ENCODE measurements around the gene SPINT2.
"Not testable (repeated sequence)": the region's sequence is repeated elsewhere in the genome, so short reads cannot be mapped to it uniquely, and the experiment has no call there.

SPINT2 gene, protein sequence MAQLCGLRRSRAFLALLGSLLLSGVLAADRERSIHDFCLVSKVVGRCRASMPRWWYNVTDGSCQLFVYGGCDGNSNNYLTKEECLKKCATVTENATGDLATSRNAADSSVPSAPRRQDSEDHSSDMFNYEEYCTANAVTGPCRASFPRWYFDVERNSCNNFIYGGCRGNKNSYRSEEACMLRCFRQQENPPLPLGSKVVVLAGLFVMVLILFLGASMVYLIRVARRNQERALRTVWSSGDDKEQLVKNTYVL

DNA sequence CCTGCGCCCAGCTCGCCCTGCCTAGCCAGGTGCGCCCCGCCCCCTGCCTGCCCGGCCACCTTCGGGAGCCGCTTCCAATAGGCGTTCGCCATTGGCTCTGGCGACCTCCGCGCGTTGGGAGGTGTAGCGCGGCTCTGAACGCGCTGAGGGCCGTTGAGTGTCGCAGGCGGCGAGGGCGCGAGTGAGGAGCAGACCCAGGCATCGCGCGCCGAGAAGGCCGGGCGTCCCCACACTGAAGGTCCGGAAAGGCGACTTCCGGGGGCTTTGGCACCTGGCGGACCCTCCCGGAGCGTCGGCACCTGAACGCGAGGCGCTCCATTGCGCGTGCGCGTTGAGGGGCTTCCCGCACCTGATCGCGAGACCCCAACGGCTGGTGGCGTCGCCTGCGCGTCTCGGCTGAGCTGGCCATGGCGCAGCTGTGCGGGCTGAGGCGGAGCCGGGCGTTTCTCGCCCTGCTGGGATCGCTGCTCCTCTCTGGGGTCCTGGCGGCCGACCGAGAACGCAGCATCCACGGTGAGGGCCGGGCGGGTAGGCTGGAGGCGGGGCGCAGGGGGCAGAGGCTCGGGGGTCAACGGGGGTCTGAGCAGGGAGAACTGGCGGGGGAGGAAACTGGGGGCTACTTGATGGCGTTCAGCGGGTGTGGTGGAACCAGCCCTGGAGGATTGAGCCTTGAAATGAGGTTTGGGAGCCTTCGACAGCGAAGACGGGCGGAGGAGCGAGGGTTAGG, at the start of gene SPINT2:
Gene SPINT2, plus strand, starts transcription at position 88 of the 727 bp plus-strand sequence. Its CDS starts 320 bp downstream, at position 408.
- peak in 20 of 58 donors; percentile 32 to 77 (median 50) for DNase-seq

DNA sequence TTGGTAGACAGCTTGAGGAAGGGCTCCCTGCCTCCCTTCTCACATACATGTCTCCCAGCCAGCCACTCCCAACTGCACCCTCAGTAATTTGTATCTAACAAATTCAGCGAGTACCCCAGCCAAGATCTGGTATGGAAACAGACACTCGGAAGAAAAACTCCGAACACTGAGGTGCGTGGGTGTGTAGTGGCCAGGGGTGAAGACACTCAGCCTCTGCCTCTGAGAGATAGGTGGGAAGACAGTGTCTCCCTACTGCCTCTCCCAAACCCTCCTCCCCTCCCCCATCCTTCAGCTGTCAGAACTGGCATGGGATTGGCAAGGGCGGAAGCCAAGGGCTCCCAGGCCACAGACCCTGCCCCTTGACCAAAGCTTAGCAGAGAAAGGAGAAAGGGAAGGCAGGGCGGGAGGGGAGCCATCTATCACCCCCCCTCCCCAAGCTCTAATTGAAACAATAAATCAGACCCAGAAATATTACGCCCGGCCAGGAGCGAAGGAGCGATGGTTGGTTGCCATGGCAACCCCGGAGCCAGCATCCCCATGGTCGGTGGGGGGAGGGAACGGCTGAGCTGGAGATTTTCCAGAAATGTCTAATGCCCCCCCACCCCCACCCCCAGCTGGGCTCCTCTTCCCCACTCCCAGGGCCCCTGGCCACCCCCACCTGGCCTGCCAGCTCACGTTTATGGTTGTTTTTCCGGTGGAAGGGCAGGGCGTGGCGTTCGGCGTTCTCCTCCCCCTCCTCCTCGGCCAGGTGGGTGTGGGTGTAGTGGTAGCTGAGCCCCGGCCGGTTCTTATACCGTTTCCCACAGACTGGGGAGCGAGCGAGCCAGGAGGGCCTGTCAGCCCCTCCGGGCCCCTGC, 47.4 kb upstream of the SPINT2 start:
- DNase-seq = peak in 12 of 58 donors; percentile 15 to 76 (median 38)

DNA sequence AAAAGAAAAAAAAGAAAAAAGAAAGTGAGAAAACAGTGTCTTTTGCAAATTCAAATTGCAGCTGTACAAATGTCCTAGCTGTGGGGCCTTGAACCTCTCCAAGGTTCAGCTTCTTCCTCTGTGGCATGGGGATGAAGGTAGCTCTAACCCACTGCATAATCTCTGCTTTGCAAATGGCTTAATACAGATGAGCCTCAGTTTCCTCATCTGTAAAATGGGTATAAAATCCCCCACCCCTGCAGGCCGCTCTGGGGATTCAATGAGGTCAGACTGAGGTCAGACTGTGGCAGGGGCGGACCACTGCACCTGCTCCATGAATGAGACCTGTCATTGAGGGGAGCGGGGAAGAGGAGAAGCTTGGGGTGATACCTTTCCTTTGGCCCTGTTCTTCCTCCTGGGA, 46.2 kb upstream of the SPINT2 start:
- DNase-seq = no peak

DNA sequence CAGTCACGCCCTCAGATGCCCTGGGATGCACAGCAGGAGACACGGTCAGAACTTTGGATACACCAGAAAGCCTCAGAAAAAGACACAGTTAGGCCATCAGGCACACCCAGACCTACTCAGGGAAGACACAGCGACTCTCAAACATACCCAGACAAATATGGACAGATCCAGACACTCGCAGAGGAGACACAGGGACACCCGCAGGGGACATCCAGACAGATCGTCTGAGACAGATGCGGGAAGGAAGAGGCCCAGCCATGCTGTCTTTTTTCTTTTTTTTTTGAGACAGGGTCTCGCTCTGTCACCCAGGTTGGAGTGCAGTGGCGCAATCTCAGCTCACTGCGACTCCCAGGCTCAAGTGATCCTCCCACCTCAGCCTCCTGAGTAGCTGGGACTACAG, 45.2 kb upstream of the SPINT2 start:
- DNase-seq = no peak

DNA sequence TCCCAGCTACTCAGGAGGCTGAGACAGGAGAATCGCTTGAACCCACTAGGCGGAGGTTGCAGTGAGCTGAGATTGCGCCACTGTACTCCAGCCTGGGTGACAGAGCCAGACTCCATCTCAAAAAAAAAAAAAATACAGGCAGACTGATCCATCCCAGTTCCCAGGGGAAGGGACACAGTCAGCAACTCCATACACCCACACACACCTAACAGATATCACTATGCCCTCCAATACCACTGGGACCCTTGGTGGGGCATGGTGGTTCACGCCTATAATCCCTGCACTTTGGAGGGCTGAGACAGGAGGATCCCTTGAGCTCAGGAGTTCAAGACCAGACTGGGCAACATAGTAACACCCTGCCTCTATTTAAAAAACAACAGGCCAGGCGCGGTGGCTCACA, 43.0 kb upstream of the SPINT2 start:
- no peak for DNase-seq

DNA sequence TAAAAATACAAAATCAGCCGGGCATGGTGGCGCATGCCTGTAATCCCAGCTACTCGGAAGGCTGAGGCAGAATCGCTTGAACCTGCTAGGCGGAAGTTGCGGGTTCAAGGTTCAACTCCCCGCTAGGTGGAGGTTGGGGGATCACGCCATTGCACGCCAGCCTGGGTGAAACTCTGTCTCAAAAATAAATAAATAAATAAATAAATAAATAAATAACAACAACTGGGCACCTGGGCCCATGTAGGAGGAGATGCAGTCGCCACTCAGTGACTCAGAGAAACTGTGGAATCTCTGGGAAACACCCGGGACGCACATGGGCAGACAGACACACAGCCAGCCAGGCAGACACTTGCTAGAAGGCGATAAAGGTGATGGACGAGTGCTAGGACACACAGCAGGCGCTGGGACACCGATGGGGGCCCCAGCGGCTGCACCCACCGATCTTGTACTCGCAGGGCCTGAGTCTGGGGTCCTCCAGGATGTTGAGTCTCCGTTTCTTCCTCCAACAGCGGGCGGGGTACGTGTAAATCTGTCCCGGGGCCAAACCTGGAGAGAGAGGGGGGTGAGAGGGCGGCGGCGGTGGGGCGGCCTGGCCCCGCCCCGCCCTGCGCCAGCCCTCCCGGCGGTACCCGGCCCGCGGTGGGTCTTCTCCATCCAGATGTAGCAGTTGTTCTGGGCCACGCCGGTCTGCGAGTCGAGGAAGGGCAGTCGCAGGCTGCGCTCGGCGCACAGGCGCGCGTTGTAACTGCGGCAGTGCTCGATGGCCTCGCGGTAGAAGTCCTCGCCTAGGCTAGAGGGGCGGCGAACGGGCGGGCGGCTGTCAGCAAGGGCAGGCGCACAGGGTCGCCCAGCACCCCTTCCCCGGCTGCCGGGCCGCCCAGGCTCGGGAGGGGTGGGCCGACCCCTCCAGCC, 42.2 kb upstream of the SPINT2 start:
- DNase-seq = no peak

DNA sequence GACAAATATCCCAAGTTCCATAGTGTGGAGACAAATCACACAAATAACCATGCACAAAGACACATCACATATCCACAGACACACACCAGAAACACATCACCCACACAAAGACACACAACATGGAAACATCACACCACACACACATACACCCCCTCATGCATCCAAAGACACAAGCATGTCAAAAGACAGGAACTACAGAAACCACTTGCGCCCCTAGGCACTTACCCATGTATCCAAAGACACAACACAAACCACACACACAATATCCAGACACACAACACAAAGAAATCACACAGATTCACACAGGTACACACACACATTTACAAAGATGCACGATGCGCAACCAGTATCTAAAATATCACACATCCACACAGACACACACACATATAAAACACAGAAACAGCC, 41.3 kb upstream of the SPINT2 start:
- no peak for DNase-seq

DNA sequence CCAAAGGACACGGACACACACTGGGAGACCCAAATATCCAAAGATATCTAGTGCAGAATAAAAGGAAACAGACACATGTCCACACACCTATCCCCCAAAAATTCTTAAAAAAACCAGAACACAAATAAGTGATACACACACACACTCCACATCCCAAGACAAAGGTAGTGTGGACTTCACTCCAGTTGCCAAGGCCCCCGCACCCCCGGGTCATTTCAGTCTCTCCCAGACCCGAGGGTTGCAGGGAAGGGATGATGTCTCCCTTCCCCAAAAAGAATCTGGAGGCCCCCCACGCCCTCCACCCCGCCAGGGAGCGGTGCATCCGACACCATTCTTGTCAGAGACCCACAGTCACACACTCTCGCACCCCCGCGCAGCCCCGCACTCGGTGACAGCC, 40.8 kb upstream of the SPINT2 start:
- no peak for DNase-seq

DNA sequence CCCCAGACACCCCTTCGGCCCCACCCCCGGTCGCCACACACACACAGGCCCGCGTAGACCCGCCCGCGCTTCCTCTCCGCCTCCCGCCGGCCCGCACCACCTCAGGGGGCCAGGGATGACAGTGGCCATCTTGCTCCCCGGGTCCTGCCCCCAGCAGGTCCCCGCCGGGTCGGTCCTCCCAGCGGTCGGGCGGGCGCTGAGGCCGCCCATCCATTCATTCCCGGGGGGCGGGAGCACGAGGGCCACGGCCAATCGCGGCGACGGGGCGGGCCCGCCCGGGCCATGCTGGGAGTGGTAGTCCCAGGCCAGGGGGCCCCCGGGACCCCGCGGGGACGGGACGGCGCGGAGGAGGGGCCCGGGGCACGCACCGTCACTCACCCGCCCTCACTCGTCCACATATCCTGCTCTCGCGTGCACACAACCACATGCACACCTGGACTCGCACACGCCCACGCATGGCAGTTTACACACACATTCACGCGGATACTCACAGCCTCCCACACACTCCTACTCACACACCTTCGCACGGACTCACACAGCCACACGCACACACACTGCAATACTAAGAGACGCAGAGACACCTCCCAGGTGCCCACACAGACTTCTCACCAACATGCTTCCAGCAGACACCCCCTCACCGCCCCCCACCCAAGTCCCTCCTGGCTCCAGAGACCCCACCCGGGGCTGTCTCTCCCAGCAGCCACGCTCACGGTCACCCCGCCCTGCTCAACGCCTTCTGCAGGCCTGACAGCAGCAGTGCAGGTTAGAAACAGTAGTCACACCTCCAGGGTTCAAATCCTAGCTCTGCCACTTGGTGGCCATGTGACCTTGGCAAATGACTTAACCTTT, 40.1 kb upstream of the SPINT2 start, which contains the start of gene DPF1:
Gene DPF1, minus strand, starts transcription at position 209 of the 849 bp plus-strand sequence. Its CDS starts 80 bp downstream, at position 129.
- DNase-seq = peak in 53 of 58 donors; percentile 26 to 84 (median 62)

DNA sequence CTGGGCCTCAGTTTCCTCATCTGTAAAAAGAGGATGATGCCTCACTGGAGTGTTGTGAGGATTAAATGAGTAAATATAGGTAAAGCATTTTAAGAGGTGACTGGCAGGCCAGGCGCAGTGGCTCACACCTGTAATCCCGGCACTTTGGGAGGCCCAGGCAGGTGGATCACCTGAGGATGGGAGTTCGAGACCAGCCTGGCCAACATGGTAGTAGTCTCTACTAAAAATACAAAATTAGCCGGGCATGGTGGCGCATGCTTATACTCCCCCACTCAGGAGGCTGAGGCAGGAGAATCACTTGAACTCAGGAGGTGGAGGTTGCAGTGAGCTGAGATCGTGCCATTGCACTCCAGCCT, 39.5 kb upstream of the SPINT2 start:
- not testable (repeated sequence) for DNase-seq

DNA sequence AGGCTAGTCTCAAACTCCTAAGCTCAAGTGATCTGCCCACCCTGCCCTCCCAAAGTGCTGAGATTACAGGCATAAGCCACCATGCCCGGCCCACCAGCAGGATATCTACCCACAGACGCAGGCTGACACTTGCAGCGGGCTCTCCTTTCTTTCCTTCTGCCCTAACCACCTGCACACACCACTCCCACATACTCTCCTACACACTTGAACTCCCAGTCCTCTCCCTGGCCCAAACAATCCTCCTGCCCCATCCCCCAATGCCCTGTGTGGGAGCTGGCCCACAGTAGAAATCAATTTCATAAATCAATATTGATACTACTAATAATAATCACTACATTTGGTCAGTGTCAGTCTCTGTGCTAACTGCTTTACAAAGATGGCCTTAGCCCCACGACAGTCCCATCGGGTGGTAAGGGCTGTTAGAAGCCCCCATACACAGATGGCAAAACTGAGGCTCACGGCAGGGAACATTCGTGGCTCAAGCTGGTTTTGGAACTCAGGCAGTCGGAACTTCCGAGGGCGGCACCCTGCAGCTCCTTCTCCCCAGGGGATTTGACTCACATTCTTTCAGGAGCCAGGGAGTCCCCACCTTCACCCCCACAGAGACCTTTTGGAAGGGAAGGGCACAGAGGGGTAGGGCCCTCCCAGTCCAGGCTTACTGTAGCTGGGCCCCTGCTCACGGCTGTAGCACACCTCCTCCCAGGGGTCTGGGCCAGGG, 36.9 kb upstream of the SPINT2 start:
- no peak for DNase-seq

DNA sequence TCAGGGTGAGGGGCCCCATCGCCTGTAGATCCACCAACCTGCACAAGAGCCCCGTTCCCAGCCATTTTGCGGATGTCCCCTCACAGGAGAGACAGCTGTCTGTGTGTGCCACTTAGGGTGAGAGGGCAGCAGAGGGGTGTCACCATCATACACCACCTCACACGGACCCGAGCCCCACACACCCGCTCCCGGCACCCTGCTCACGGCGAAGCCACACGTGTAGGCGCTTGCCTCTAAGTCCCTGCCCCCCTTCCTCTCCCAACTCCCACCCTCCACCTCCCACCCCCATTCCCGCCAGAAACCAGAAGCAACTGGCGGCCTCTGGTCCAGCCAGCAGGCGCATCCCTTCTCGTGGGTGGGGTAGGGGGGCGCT, 36.4 kb upstream of the SPINT2 start:
- DNase-seq = peak in 4 of 58 donors; percentile 36 to 61 (median 50)

DNA sequence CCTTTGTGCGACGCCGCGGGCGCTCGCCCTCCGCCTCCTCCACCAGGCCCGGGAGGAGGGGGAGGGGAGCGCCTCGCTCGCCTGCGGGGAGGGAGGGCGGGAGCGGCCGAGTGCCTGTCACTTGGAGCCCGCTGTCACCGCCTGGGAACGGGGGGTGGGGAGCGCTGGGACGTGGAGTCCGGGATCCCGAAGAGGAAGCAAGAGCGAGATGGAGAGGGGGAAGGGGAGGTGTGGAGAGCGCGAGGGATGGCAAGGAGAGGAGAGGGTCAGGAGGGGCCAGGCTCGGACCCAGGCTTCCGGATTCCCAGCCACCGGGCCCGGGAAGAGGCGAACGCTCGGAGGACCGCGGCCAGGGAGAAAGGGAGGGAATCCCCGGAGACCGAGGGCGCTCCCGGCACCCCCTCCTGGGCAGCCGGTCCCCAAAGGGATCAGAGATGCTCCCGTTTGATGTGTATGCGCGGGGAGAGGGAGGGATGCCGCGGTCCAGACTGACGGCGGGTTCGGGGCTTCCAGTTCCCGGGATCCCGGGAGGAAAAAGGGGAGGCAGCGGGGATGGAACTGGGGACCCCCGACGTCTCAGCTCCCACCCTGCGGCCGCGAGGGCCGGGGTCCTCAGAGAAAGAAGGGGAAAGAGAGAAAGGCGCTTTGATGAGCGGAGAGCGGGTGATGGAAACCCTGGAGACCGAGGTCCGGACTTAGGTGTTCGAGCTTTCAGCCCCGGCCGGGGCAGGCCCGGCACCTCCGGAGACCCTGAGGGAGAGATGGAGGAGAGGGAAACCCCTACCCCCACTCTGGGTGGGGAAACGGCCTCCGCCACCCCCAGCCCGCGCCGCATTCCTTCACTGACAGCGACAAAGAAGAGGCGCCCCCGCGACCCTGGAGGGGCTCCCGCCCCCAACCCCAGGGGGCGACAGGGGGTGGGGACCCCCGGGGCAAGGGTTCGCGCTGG, 35.6 kb upstream of the SPINT2 start:
- peak in 46 of 58 donors; percentile 9 to 75 (median 37) for DNase-seq

DNA sequence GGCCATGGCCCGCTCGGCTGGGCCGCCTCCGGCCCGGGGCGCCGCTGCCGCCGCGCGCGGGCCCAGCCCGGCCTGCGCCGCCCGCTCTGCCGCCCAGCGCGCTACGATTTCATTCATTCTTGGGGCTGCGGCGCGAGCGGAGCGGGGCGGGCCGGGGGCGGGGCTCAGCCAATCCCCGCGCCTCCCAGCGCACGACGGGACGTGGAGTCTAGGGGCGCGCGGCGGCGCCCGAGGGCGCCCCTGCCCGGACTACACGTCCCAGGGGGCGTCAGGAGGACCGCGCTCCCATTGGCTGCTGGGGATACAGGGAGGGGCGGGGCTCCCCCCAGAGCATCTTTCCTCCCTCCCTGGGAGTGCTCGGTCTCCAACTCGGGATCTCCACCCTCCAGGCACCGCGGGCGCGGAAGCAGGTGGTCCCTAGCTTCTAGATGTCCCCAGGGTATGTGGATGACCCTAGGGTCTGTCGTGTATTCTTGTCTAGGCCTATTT, 34.7 kb upstream of the SPINT2 start:
- peak; percentile 45 to 96 (median 90) for DNase-seq

DNA sequence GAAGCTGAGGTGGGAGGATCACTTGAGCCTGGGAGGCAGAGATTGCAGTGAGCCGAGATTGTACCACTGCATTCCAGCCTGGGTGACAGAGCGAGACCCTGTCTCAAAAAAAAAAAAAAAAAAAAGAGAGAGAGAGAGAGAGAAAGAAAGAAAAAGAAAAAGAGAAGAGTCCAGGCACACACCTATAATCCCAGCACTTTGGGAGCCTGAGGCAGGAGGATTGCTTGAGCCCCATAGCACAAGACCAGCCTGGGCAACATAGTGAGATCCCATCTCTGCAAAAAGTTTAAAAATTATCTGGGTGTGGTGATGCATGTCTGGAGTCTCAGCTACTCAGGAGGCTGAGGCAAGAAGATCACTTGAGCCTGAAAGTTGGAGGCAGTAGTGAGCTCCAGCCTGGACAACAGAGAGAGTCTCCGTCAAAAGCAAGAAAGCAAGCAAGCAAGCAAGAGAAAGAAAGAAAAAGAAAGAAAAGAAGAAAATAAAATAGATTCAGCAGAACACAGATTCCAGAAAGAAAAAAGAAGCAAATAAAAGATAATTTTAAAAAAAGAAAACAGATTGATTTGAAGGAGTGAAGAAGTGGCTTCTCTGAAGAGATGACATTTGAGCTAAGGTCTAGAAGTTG, 33.8 kb upstream of the SPINT2 start:
- DNase-seq = not testable (repeated sequence)

DNA sequence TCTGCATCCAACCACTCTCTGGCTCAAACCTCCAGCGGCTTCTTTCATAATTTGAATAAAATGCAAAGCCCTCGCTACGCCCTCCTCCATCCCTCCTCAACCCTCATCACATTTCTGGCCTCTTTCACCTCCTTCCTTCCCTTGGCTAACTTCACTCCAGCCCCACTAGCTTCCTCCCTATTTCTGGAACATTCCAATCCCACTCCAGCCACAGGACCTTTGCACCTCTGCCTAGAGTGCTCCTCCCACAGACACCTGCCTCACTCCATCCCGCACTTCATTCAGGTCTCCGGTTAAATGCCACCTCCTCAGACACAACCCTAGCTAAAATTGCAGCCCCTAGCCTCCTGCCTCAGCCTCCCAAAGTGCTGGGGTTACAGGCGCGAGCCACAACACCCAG, 32.5 kb upstream of the SPINT2 start:
- DNase-seq = no peak

DNA sequence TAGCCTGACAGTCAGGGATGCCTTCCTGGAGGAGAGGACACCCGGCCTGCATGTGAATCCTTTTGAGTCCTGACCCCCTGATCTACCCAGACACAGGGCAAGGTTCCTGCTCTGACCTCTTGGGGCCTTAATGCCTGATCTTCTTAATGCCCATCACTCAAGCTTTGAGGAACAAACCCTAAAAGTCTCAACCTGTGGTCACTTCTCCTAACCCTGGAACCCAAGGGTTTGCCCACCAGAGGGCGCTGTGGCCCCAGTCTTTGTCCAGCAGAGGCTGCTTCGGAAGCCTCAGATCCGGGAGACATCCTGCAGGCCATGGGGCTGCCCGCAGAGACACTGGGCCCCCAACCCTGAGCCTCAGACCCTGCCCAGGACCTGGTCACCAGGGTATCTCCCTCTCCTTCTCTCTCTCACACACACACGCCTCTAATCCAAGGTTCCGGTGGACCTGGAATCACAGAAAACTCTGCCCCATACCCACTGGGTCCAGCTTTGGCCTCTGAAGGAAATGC, 30.6 kb upstream of the SPINT2 start:
- DNase-seq = peak in 51 of 58 donors; percentile 10 to 92 (median 56)
